Adrenal gland (tissue), 12 donors: ENCODE data around the gene ASTN1. TPM values are rescaled to one million over a fixed set of nuclear protein-coding genes. Genes with fewer than 3 reads are reported as not detected.
"Not testable (repeated sequence)": the region's sequence is repeated elsewhere in the genome, so short reads cannot be mapped to it uniquely, and the experiment has no call there.

Experiments used
- DNase-seq, 7 donors: peaks; one replicate each; pipeline ENCODE4 v3.0.0-alpha.2; 2019 to 2020
- H3K27ac ChIP-seq, 5 donors: fragments of 200-600 bp; sonication (generic) in 4 of 5; 1 replicate in 3 of 5; 2 replicates in 2 of 5; pipeline versions ENCODE4 v1.5.1 to v1.8.0; 2016 to 2020; ENCODE audit warnings: mild to moderate bottlenecking in 1 of 5
- H3K27me3 ChIP-seq: fragments of 200-600 bp; 2 replicates; pipeline ENCODE4 v1.8.0; 2021
- H3K36me3 ChIP-seq, 2 donors: fragments of 200-600 bp; replicated peaks in 1 of 2; 1 replicate in 1 of 2; 2 replicates in 1 of 2; pipeline versions ENCODE4 v1.5.1 to v1.8.0; 2018 to 2022
- H3K4me1 ChIP-seq, 2 donors: fragments of 200-600 bp; replicated peaks in 1 of 2; 1 replicate in 1 of 2; 2 replicates in 1 of 2; pipeline versions ENCODE4 v1.5.1 to v1.8.0; 2018 to 2021
- H3K4me3 ChIP-seq, 4 donors: fragments of 200-600 bp; sonication (generic) in 3 of 4; one replicate each; pipeline ENCODE4 v1.5.1; 2016 to 2018
- H3K9me3 ChIP-seq, 3 donors: fragments of 200-600 bp; sonication (generic) in 1 of 3; replicated peaks in 1 of 3; 1 replicate in 2 of 3; 2 replicates in 1 of 3; pipeline versions ENCODE4 v1.5.1 to v1.8.0; 2016 to 2021
- POLR2A ChIP-seq, 2 donors: fragments of 450-650 bp; IDR thresholded peaks; one replicate each; pipeline ENCODE4 v1.6.1; 2017; ENCODE audit warnings: antibody characterized with exemption in 2 of 2, mild to moderate bottlenecking in 2 of 2, moderate library complexity in 1 of 2
- WGBS, 4 donors: extraction: QIAGEN DNeasy Blood & Tissue Kit in 2 of 4; methylation state at CpG; one replicate each; pipeline versions ENCODE4 v1.1.5 to v1.1.7; 2013 to 2017; 5-methylcytosine and 5-hydroxymethylcytosine counted together
- intact Hi-C, 2 donors: fragments of 100-400 bp; cut with DNase I; formaldehyde crosslinking; loops; one replicate each; pipeline versions ENCODE4 v1.14.1 to v1.15.0; 2022 to 2023
- polyA plus RNA-seq, 3 donors: library from polyadenylated mRNA; stranded (reverse); fragments of 200-250 nt in 2 of 3; fragments of 350-450 nt in 1 of 3; fragmentation: Illumina TruSeq in 1 of 3; extraction: RNeasy Lipid Tissue Mini Kit (QIAGEN cat#74804) in 1 of 3; gene quantifications; one replicate each; pipeline ENCODE4 v1.2.3, GENCODE V29; 2013 to 2014
- total RNA-seq, 9 donors: library from RNA; depleted of rRNA in 4 of 9; stranded (reverse); fragments of >200 nt in 4 of 9; fragments of 120-200 nt in 1 of 9; fragmentation: NEBNext Ultra II Directional in 1 of 9; extraction: Animal tissue kit (Norgen Biotek cat#: 25700) in 1 of 9; gene quantifications; one replicate each; pipeline versions ENCODE4 v1.1.0 to v1.2.4, GENCODE V29; 2013 to 2023
- TF ChIP-seq, protein P1 (sequence below), 6 experiments: fragments of 450-650 bp in 4 of 6; fragments of 200-600 bp in 2 of 6; sonication (generic) in 1 of 6; IDR thresholded peaks; 1 replicate in 5 of 6; 2 replicates in 1 of 6; pipeline versions ENCODE4 v1.5.1 to v1.8.0; 2016 to 2021; ENCODE audit warnings: antibody characterized with exemption in 6 of 6, mild to moderate bottlenecking in 2 of 6, moderate library complexity in 1 of 6
- donor health status: healthy with polysubstance abuse.
- donor health status: Bipolar disorder and iron deficiency.
- donor health status: DM: yes; HTN: yes; CAD: no.
- donor health status: DM: no; HTN: no; CAD: no.
- donor health status: DM: no; HTN: no; CAD: no.
- donor health status: DM: yes; HTN: yes; CAD: no.

The ASTN1 gene
- total and polyA plus RNA-seq, 12 donors: 7.7 to 58.6 (median 40.7) TPM

GRCh38 chr1:177077734-177078499 is 86.6 kb downstream of the ASTN1 start:
- DNase-seq: no peak
- Histone ChIP-seq H3K27me3 (no peaks in the 10 kb centered on the region), H3K9me3 (no peaks in the 10 kb centered on the region), H3K27ac (peak overlapping the region in 2 of 5 donors; percentile 13 to 46), H3K36me3 (no peaks in the 10 kb centered on the region), H3K4me1 (peaks cover 0 to 4% of the 10 kb centered on the region in 2 donors), H3K4me3 (no peak overlapping the region)
- intact Hi-C loops: no loop called here
- TF ChIP-seq, protein P1, sequence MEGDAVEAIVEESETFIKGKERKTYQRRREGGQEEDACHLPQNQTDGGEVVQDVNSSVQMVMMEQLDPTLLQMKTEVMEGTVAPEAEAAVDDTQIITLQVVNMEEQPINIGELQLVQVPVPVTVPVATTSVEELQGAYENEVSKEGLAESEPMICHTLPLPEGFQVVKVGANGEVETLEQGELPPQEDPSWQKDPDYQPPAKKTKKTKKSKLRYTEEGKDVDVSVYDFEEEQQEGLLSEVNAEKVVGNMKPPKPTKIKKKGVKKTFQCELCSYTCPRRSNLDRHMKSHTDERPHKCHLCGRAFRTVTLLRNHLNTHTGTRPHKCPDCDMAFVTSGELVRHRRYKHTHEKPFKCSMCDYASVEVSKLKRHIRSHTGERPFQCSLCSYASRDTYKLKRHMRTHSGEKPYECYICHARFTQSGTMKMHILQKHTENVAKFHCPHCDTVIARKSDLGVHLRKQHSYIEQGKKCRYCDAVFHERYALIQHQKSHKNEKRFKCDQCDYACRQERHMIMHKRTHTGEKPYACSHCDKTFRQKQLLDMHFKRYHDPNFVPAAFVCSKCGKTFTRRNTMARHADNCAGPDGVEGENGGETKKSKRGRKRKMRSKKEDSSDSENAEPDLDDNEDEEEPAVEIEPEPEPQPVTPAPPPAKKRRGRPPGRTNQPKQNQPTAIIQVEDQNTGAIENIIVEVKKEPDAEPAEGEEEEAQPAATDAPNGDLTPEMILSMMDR (IDR thresholded peaks at IDR 0.05): no peak
- no peak for TF ChIP-seq POLR2A (IDR thresholded peaks at IDR 0.05)
- 60 to 72% (median 66%) methylated on average over 4 of the region's 4 CpGs for WGBS, 4 donors

DNA sequence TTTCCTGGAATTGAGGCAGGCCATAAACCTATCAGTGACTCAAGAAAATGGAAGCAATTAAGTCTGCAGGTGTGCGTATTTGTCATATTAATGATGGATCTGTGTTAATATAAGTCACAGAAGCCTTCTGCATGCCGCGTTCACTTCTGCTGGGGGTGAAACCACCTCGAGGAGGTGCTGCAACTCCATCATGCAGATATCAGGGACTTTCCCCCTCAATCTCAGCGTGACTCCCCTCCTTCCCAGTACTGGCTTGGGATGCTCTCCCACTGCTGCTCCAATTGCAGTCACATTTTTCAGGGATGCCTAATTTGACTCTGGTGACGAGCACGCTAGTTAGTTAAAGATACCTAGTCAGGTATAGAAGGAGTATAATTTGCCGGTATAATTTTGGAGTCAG is 87.5 kb downstream of the ASTN1 start:
- H3K4me3 ChIP-seq: no peak overlapping the region
- no peaks in the 10 kb centered on the region for H3K36me3 ChIP-seq
- intact Hi-C loops: no loop called here
- no peak for TF ChIP-seq POLR2A (IDR thresholded peaks at IDR 0.05)
- TF ChIP-seq, protein P1 (IDR thresholded peaks at IDR 0.05): no peak
- H3K27ac ChIP-seq: no peak overlapping the region
- H3K27me3 ChIP-seq: no peaks in the 10 kb centered on the region
- H3K4me1 ChIP-seq: peaks cover 0 to 9% of the 10 kb centered on the region in 2 donors
- no peak for DNase-seq
- H3K9me3 ChIP-seq: no peaks in the 10 kb centered on the region
- WGBS, 4 donors: 91 to 96% (median 93%) methylated on average over 8 of the region's 8 CpGs

- H3K36me3 ChIP-seq, intact Hi-C loops, DNase-seq, H3K4me1 ChIP-seq, H3K27ac ChIP-seq, H3K9me3 ChIP-seq, H3K4me3 ChIP-seq, H3K27me3 ChIP-seq: not testable (repeated sequence)
- 94 to 97% (median 95%) methylated on average over 3 of the region's 3 CpGs for WGBS, 4 donors
Observed at GRCh38 chr1:177074811-177075210, 89.7 kb downstream of the ASTN1 start.

DNA sequence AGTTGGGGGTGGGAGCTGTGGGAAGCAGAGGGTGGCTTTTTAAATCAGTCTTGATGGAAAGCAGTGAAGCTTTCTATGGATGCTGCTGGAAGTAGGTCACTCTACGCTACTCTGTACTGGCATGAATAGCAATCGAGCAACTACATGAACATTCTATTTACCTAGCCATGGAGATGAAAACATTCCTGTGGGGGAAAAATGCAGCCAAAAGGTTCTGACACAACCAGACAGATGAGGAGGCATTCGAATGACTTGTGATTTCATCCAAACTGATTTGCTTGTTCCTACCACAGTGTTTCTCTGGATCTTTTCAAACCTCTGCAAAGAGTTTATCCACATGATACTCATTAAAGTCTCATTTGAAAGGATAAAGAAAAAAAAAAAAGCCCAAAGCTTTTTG is 95.0 kb downstream of the ASTN1 start:
- Histone ChIP-seq H3K9me3 (no peaks in the 10 kb centered on the region), H3K36me3 (no peaks in the 10 kb centered on the region), H3K4me3 (no peak overlapping the region), H3K27me3 (no peaks in the 10 kb centered on the region), H3K4me1 (peaks cover 0 to 9% of the 10 kb centered on the region in 2 donors), H3K27ac (no peak overlapping the region)
- no peak for DNase-seq
- intact Hi-C loops: no loop called here
- no peak for TF ChIP-seq POLR2A (IDR thresholded peaks at IDR 0.05)
- TF ChIP-seq, protein P1 (IDR thresholded peaks at IDR 0.05): no peak
- WGBS, 4 donors: 73 to 81% (median 77%) methylated on average over 3 of the region's 3 CpGs
